Activated naive CD4-positive, alpha-beta T cell treated with anti-CD3 and anti-CD28 coated beads, Interleukin-2, amount 10 ng/mL, durations not matched to agents 7 days and 5 days (primary cell): Measurements from ENCODE around the gene LYZL2.

ENCODE experiments used
- CTCF ChIA-PET: fragments of 350-600 bp; sonication (Branson Sonifier 250); formaldehyde crosslinking; loops from one replicate; lab custom pipeline; 2021; ENCODE audit warnings: antibody characterized with exemption; lab: Charles Lee
- DNase-seq: peaks from one replicate; pipeline ENCODE4 v3.0.0-alpha.2; 2020
- H3K27ac Mint-ChIP-seq: one replicate; pipeline ENCODE4 v1.8.0; 2021; ENCODE audit warnings: mild to moderate bottlenecking, moderate library complexity, mixed read lengths
- H3K27me3 Mint-ChIP-seq: one replicate; pipeline ENCODE4 v1.8.0; 2021; ENCODE audit warnings: mild to moderate bottlenecking, mixed read lengths
- H3K36me3 Mint-ChIP-seq: one replicate; pipeline ENCODE4 v1.8.0; 2021; ENCODE audit warnings: mixed read lengths
- H3K4me1 Mint-ChIP-seq: one replicate; pipeline ENCODE4 v1.8.0; 2021; ENCODE audit warnings: mixed read lengths
- H3K4me3 Mint-ChIP-seq: one replicate; pipeline ENCODE4 v1.8.0; 2021; ENCODE audit warnings: mild to moderate bottlenecking, moderate library complexity, mixed read lengths
- H3K9me3 Mint-ChIP-seq: one replicate; pipeline ENCODE4 v1.8.0; 2021; ENCODE audit warnings: mixed read lengths

The LYZL2 gene

DNA sequence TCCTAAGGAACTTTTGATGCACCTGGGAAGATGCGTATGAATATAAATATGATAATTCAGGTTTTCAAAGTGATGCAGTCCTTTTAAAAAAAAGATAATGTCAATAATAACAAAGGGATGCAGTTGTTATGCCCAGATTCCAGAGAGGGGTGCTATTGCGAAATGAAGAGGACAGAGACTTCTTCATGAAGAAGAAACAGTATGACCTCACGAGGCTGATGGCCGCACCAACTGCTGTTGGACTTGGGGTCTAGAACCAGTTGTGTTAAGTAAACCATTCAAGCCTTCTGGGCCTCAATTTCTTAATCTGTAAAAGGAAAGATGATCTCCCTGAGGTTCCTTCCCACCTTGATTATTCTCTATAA is 55.1 kb downstream of the LYZL2 start:
- Mint-ChIP-seq H3K4me1 (no peaks in the 10 kb centered on the region), H3K36me3 (no peaks in the 10 kb centered on the region), H3K27ac (no peak overlapping the region), H3K4me3 (no peak overlapping the region), H3K27me3 (peaks cover 14% of the 10 kb centered on the region), H3K9me3 (no peaks in the 10 kb centered on the region)
- CTCF ChIA-PET = no interaction called here
- DNase-seq = no peak

DNA sequence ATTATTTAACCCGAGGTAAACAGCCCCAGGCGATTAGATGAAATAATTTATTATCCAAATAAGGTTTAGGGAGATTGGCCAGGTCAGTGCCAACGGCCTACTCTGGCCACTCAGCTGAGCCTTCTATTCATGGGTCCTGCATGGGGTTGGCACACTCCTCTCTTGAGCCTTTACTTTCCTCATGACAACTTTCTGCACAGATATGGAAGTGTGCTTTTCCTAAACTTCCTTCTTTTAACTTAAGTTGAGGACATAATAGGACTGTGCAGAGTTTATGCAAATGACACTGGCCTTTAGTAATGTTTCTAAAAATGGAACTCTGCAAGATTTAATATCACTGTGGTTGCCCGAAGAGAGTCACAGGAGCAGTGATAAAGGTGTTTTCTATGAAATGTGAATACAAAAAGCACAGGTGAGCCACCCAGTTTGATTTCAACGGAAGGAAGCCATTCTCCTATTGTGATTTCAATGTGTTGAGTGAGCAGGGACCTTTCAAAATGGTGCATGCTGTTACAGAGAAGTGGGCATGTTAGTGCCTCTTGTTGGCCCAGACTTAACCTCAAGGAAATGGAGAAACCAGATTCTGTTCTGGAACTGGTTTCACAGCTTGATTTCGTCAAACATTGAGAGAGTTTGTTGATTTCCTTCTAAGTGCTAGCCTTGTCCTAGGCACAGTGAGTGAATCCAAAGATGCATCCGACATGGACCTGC is 55.7 kb downstream of the LYZL2 start:
- Mint-ChIP-seq H3K9me3 (no peaks in the 10 kb centered on the region), H3K36me3 (no peaks in the 10 kb centered on the region), H3K27ac (no peak overlapping the region), H3K4me3 (no peak overlapping the region), H3K27me3 (peaks cover 14% of the 10 kb centered on the region), H3K4me1 (no peaks in the 10 kb centered on the region)
- no peak for DNase-seq
- CTCF ChIA-PET = interaction anchor here (0.9 kb wide), 1 partner anchor 354 kb away, joined by 3 read pairs; no protein-coding TSS in a partner anchor

DNA sequence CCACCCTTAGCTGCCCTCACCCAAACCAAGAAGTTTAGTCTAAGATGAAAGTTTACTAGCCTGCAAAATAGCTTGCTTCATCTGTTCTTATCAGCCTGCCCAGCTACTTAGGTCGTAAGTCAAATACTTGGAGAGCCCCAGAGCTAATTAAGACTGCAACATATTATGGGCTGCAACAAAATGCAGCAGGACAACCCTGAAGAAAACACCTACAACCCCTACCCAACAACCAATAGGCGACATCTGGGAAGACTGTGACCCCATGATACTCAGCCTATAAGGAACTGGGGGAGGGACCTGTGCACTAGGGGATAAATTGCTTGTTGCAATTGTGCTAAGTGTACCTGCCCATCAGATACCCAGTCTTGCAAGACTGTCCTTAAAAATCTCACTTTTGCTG is 64.1 kb downstream of the LYZL2 start:
- Mint-ChIP-seq H3K4me1 (peaks cover 7% of the 10 kb centered on the region), H3K36me3 (no peaks in the 10 kb centered on the region), H3K27me3 (peaks cover 22% of the 10 kb centered on the region), H3K4me3 (no peak overlapping the region), H3K27ac (no peak overlapping the region), H3K9me3 (no peaks in the 10 kb centered on the region)
- CTCF ChIA-PET = interaction anchor here (1.7 to 4.8 kb wide), 2 partner anchors 16 to 19 kb away, joined by 4 to 28 read pairs; no protein-coding TSS in a partner anchor
- DNase-seq = no peak

DNA sequence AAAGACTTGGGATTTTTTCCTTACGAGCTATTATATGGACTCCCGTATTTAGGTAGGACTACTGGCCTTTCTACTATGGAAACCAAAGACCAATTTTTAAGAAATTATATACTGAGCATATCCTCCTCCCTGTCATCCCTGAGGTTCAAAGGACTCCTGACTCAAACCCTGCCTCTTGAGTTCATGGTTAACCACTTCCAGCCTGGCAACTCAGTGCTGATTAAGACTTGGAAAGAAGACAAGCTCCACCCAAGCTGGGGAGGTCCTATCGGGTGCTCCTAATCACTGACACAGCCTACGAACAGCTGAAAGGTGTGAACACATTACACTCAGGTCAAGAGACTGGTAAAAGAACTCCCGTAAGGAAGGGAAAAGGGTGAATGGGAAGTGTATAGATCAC is 66.8 kb downstream of the LYZL2 start:
- Mint-ChIP-seq H3K9me3 (no peaks in the 10 kb centered on the region), H3K36me3 (no peaks in the 10 kb centered on the region), H3K27me3 (peaks cover 18% of the 10 kb centered on the region), H3K27ac (no peak overlapping the region), H3K4me3 (no peak overlapping the region), H3K4me1 (peaks cover 7% of the 10 kb centered on the region)
- CTCF ChIA-PET = interaction anchor here (1.0 to 4.8 kb wide), 5 partner anchors 14 to 203 kb away, joined by 3 to 28 read pairs (median 4); no protein-coding TSS in a partner anchor
- DNase-seq = peak; percentile 45
